SU-DHL-6 (cell line): ENCODE data around the gene MED12L.

Experiments
- EZH2phosphoT487 ChIP-seq: fragments of 200-600 bp; sonication (generic), shearing (Covaris generic); conservative IDR thresholded peaks from 2 replicates; pipeline ENCODE4 v1.6.1; 2018; ENCODE audit warnings: mild to moderate bottlenecking, antibody characterized with exemption, low read length, moderate library complexity, mixed read lengths
- TF ChIP-seq, protein P1 (sequence below): fragments of 200-600 bp; sonication (generic); IDR thresholded peaks from one replicate; pipeline ENCODE4 v1.5.1; 2017; ENCODE audit warnings: antibody characterized with exemption, mild to moderate bottlenecking, low read length, moderate library complexity; ENCODE audit not compliant: insufficient read depth, poor library complexity, severe bottlenecking

- TF ChIP-seq, protein P1, sequence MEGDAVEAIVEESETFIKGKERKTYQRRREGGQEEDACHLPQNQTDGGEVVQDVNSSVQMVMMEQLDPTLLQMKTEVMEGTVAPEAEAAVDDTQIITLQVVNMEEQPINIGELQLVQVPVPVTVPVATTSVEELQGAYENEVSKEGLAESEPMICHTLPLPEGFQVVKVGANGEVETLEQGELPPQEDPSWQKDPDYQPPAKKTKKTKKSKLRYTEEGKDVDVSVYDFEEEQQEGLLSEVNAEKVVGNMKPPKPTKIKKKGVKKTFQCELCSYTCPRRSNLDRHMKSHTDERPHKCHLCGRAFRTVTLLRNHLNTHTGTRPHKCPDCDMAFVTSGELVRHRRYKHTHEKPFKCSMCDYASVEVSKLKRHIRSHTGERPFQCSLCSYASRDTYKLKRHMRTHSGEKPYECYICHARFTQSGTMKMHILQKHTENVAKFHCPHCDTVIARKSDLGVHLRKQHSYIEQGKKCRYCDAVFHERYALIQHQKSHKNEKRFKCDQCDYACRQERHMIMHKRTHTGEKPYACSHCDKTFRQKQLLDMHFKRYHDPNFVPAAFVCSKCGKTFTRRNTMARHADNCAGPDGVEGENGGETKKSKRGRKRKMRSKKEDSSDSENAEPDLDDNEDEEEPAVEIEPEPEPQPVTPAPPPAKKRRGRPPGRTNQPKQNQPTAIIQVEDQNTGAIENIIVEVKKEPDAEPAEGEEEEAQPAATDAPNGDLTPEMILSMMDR = no peak
- TF ChIP-seq EZH2phosphoT487 = no peak
These were observed 114.3 kb downstream of the MED12L start for GRCh38 chr3:151199554-151200438.
